ENCODE results near the gene MARCHF3.
"Not testable (repeated sequence)": the region's sequence is repeated elsewhere in the genome, so short reads cannot be mapped to it uniquely, and the experiment has no call there.

The MARCHF3 gene

DNA sequence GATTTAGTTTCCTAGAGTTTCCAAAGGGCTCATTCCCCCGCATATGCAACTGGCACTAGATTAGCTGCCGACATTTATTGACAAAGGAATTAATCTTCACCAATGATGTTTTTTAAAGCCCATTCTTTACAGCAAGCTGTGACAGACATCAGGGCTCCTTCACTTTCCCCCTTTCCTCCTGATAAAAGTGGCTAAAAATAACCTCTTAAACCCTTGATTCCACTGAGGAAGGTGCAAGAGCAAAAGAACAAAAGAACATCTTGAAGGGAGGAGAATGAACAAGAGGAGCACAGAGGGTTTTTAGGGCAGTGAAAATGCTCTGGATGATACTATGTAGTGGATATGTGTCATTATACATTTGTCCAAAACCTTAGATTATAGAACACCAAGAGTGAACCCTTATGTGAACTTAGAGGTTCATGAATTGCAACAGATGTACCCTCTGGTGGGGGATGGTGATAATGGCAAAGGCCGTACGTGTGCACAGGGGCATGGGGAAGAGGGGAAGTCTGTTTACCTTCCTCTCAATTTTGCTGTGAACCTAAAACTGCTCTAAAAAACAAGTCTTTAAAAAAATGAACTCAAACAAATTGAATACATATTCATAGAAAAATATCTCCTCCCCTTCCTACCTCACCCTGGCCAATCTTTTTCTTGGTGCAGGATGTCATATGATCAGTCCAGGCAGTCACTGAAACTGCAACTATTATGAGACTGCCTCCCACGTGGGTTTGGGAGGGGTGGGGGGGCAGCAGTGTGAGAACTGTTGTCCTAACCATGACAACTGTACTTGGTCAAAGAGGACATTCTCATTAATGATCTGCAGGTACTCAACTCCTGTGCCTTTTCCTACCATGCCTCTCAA, 83.0 kb downstream of the MARCHF3 start:
- DNase-seq, result no peak

DNA sequence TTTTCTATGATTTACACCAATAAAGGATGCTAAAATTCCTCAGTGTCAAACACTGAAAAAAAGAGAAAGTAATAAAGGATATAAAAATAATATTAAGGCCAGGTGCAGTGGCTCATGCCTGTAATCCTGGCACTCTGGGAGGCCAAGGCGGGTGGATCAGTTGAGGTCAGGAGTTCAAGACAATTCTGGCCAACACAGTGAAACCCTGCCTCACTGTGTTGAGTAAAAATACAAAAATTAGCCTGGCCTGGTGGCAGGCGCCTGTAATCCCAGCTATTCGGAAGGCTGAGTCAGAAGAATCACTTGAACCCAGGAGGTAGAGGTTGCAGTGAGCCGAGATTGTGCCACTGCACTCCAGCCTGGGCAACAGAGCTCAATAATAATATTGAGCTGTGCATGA, 87.5 kb downstream of the MARCHF3 start:
- not testable (repeated sequence) for DNase-seq

DNA sequence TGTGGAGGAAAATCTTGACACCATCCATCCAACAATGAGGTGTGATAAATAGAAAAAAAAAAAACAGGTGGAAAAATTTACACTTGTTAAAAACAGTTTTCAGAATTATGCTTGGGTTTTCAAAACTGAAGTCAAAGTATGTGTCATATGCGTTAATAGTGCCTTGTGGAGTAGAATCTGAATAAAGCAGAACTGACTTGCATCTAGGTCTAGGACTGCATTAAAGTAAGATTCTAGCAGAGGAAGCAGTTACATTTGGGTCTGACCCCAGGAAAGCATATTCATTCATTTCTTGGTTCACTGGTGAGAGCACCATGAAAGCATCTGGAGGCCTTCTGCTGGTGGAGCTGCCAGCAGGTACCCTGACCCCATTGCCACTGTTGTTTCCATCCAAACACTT, 89.0 kb downstream of the MARCHF3 start:
- DNase-seq, result no peak

- DNase-seq, result no peak
Measured at GRCh38 chr5:126939887-126940286, 90.5 kb downstream of the MARCHF3 start.

GRCh38 chr5:126938466-126938865, 91.9 kb downstream of the MARCHF3 start:
- no peak for DNase-seq

- no peak for DNase-seq
Measured at GRCh38 chr5:126937771-126938170, 92.6 kb downstream of the MARCHF3 start.

- no peak for DNase-seq
Measured at GRCh38 chr5:126936775-126937418, 93.5 kb downstream of the MARCHF3 start.

- no peak for DNase-seq
Measured at GRCh38 chr5:126931963-126932660, 98.2 kb downstream of the MARCHF3 start.

GRCh38 chr5:126928041-126928440, 102.3 kb downstream of the MARCHF3 start:
- DNase-seq, result no peak

GRCh38 chr5:126927429-126927828, 102.9 kb downstream of the MARCHF3 start:
- DNase-seq, result no peak

- no peak for DNase-seq
Measured at GRCh38 chr5:126926187-126926586, 104.2 kb downstream of the MARCHF3 start.

DNA sequence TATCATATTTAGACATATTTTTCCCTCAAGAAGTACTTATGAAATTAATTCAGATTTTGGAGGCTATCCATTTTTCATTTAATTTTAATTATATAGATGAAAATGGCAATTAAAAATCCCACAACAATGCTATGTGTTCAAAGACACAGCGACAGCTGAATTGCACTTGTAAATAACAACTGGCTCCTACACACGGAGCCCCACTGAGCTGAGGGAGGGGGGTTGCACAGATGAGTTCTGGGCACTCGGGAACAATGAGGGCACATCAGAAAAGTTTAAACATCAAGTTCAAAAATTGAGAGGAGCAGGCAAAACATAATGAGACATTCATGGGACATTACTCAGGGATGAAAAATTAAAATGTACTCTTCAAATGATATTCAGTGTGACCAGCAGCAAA, 104.9 kb downstream of the MARCHF3 start:
- no peak for DNase-seq

- DNase-seq, result no peak
Measured at GRCh38 chr5:126924331-126925033, 105.9 kb downstream of the MARCHF3 start.

GRCh38 chr5:126921241-126922091, 108.9 kb downstream of the MARCHF3 start:
- no peak for DNase-seq

GRCh38 chr5:126920291-126920690, 110.1 kb downstream of the MARCHF3 start:
- DNase-seq, result no peak

DNA sequence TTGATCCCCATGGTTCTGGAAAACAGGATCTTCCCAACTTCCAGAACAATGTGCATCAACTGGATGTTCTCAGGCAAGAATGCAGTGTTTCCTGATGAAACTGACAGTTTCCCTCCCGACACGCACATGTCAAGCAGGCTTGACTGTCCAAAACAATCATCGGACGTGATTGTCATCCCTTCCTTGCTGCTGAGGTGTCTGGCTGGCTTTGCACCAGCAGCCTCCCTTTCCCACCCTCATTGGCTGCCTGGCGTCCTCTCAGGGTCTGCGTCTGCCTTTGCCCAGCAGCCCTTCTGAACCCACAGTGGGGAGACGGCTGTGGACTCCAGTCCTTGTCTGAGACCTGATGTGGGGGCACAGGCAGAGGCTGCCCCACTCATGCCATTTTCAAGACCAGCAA, 110.8 kb downstream of the MARCHF3 start:
- no peak for DNase-seq

DNA sequence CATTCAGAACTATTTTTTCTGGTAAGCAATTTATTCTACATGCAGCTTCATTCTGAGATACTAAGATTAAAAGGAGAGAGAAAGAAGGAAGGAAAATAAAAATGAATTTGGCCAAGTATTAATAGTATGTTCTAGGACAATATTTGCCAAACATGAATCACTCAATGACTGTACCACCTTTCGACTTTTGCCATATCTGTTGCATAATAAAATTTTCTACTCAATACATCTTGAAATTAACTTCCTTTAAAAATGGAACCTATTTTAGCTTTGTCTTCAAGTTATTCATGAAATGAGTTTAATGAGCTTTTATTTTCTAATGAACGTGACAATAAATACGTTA, 111.8 kb downstream of the MARCHF3 start:
- no peak for DNase-seq

DNA sequence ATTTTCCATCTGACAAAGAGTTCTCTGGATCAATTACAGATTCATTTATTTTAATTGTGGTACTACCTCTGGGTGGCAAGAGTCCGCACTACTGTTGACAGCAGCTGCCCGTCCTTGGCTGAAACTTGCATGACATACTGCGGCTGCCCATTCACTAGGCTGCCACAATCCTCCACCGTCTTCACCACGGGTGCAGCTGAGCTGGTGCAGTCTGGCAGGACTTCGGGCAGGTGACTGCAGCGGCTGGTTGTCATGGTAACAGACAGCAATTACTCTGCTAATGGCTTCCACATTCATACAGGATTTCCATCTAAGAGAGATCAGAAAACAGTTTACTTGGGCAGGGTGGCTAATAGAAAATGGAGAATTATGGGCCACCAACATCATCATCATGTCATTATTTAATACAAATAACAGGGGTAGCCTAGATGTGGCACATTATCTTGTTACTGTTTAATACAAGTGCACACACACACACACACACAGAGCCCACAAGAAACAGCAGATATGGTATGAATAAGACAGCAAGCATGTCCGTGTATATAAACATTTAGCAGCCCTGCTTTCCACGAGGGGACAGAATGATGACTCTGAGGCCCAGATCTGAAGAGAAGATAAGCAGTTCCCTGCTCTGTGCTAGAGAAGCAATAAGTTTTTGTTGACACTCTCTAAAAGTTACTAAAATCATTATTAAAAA, 112.3 kb downstream of the MARCHF3 start:
- no peak for DNase-seq

GRCh38 chr5:126915496-126915895, 114.9 kb downstream of the MARCHF3 start:
- no peak for DNase-seq

DNA sequence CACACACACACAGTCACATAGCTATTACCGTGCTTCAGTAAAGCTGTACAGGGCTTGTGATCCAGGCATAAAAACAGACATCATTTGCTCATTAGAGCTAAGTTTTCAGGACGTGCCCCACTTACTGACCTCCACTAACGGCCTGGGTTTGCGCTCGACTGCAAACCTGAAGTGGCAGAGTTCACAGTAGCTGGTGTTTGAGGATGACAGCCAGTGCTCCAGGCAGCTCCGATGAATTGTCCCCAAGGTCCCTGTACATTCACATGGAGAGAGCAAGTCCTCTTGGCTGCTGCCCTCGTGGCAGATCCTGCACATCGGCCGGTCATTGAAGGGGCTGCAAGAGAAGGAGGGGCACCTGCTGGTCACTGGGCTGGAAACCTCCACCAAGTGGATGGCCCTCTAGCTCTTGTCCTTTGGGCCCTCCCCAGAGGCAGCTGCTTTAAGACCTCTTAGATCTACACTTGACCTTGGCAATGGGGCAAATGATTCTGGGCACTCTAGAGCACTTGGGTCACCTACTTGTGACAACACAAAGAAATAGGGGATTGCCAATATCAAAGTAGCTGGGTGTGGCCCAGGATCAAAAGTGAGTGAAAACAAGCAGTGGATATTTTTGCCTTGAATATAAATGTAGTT, 115.4 kb downstream of the MARCHF3 start:
- DNase-seq, result no peak

- DNase-seq, result no peak
Measured at GRCh38 chr5:126912616-126913200, 117.7 kb downstream of the MARCHF3 start.
